GM20431 (cell line): ENCODE measurements around the gene AKR7A2.

Source experiments
- in situ Hi-C: fragments of 300-500 bp; cut with MseI, MboI; formaldehyde crosslinking; loops from one replicate; pipeline ENCODE4 v1.15.0; 2020; ENCODE audit warnings: low sequenced_read_pairs; ENCODE audit not compliant: unreplicated experiment

AKR7A2 gene

DNA sequence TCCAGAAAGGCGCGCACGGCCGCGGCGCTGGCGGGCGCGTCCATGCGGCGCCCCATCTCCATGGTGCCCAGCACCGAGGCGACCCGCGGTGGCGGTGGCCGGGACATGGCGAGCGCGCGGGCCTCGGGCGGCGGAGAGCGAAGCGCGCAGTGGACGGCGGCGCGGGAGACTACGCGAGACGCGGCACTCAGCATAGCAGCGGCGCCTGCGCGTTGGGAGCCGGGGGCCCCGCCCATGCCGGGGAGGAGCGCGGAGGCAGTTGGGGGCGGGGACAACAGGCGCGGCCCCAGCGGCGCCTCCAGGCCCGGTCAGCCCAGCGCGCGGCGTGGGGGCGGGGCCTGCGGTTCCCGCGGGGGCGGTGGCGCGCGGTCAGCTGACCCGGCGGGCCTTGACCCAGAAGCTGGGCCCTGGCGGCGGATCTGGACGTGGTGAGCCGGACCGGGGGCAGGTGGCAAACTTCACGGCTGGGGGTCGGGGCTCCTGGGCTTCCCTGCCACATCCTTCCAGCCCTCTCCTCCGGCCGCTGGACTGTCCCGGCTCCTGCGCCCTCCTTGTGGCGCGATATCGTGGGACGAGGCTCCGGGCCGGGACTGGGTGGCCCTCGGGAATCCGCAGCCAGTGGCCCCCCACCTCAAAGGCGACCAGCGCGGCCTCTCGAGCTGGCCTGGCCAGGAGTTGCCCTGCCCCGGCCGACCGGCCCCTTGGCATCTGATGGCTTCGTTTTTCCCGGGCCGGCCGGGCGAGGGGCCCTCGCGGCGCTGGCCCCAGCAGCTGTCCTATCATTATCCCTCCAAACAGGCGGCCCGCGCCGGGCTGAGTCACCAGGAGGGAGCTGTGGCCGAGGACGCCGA lies at the start of gene AKR7A2, which contains the start of gene SLC66A1:
TSS of gene AKR7A2 (minus strand) at position 214 of the 851 bp plus-strand sequence. CDS start at position 194, 20 bp downstream.
TSS of gene SLC66A1 (plus strand) at position 396 of the 851 bp plus-strand sequence. CDS start 5,352 bp downstream, outside the sequence.
- in situ Hi-C loops, result no loop called here

DNA sequence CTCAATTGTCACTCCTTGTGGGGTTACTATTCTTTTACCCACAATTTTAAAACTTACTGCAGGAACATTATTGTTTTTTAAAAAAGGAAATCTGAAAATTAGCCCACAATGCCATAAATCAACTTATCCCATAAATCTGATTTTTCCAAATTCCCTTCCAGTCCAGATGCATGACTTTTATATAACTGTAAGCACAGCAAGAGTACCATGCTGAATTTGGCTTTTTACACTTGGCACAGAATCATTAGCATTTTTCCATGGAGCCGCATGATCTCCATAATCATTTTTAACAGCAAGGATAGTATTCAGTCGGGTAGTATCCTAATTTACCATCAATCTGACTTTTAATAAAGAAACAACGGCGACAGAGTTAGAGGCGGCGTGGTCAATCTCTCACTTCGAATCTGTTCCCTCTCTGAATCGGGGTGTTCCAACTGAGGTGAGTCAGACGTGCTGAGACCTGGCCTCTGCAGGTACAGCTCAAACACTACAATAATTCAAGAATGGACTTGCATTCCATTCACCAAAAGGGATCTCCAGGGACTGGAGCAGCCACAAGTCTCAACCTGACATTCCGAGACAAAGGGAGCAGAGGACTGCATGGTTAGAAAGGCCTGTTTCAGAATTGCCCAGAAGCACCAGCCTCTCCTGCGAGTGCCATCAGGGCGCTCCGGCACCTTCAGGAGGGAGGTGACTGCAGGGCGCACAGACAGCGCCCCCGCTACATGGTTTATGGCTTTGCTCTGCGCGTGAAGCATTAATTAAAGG lies 49.1 kb upstream of the AKR7A2 start:
- in situ Hi-C loops, result no loop called here

DNA sequence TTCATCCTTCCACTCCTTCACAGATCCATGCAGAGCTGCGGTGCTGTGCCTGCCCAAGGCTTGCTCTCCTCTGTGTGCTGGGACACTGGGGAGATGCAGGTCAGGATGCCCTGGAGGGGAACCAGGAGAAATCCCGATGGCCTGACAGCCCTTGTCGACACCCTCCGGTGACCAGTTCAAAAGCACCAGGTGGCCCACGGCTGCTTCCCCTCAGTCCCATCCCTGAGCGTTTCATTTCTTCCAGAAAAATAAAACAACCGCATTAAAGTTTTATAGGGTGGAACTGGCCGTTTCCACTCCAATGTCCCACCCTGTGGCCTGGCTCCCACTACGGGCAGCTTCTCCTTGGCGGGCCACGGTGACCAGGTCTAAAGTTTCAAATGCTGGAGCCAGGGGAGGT lies 48.5 kb upstream of the AKR7A2 start:
- in situ Hi-C loops, result no loop called here

DNA sequence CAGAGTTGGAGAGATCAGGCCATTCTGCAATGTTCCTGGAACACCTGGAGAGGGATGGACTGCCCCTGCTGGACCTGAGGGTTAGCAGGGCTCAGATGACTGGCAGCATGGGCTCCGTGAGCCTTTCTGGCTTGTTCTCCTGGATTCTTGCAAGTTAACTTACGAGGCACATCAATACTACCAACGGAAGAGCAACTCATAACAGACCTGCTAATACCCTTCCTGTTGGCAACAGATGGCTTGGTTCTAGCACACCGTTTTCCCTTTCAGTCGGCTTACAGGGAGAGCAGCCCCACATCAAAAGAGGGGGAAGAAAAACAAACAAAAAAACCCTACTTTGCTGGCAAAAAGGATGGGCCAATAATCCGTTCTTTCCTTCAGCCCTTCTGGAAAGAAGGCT lies 48.1 kb upstream of the AKR7A2 start:
- in situ Hi-C loops, result no loop called here

DNA sequence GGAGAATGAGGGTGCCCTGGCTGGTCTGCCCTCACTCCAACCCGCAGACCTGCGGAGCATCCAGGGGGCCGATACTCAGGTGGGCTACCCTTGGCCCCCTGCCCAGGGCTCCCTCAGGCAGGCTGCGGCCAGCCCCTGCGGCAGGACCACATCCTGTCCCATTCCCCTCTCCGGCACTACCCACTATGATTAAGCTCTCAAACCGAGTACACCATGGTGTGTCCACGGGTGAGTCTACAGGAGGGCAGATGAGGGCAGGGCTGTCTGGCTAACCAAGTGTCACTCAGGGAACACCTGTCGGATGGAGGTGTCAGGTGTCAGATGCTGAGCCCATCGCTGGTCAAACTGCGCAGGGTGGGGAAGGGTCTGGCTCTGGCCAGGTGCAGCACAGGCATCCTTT lies 47.4 kb upstream of the AKR7A2 start:
- in situ Hi-C loops, result no loop called here

DNA sequence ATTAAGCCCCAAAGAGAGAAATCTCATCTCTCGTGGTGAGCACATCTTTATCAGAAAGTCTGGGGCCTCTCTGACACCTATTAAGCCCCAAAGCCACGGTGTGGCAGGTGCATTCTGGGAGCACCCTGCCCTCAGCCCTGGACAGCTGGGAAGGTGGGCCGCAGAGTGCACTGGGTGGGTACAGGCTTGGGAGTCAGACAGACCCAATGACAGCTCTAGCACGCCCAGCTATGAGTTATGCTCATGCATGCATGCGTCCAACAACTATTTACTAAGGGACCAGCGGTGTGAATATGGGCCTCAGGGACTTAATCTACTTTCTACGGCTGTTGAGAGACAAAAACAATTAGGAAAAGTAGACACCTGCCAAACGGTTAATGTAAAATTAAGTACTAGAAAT lies 46.8 kb upstream of the AKR7A2 start:
- in situ Hi-C loops, result no loop called here

DNA sequence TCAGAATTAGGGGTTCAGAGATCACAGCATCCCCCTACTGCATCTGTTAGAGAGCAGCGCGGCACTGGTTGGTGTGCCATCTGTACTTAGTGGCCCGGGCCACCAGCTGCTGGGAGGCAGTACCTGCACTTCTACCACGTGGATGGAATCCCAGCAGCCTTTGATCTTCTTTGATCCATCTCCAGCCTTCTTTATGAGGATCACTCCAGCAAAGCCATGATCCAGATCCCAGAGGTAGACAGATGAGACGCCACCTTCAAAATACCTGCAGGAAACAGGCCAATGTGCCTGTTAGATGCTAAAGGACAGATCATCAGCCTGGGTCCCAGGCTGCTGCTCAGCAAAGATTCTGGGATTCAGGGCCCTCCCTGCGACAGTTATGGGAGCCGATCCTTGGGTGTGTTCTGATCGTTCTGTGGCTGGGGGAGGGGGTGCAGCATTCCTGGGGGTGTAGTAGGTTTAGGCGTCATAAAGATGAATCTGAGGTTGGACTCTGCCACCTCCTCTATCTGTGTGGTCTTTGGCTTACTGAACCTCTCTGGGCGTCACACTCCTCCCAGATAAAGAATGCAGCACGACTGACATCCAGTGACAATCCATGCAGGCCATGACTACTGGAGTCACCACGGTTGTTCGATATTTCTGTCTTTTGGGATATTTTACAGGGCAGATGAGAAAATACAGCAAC lies 45.5 kb upstream of the AKR7A2 start:
- in situ Hi-C loops, result no loop called here

DNA sequence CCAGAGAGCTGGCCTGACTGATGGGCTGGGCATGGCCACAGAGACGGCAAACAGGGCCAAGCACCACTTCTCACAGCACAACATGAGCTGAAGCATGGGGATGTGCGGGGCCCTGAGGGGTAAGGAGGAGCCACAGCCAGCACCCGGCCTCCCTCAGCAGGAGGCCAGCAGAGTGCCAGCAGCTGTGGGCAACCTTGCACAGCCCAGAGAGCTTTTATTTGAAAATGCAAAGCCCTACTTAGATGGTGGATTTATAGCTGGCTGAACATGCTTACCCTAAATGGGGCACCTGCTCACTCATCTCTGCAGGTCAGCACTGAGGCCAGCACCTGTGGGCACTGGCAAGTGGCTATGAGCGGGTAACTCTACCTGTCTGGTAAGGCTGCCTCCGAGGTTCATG lies 44.3 kb upstream of the AKR7A2 start:
- in situ Hi-C loops, result no loop called here

DNA sequence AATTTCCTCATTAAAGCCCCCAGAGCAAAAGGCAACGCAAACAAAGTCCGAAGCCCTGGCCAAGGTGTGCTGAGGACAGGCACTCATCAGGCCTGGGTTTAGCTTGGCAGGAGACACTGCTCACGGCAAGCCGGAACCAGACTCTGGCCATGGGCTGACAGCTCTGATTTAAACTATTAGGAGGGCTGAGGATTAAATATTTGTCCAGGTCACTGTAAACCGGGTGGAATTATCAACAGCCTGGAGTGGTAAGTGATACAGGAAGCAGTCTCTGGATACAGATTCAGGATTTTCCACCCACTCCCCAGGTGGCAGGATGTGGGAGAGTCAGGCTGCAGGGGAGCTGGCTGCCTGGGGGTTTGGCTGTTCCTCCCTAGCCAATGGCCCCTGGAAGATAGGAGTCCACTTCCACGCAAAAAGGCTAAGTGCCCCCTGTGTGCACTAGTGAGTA lies 42.6 kb upstream of the AKR7A2 start:
- in situ Hi-C loops, result no loop called here

DNA sequence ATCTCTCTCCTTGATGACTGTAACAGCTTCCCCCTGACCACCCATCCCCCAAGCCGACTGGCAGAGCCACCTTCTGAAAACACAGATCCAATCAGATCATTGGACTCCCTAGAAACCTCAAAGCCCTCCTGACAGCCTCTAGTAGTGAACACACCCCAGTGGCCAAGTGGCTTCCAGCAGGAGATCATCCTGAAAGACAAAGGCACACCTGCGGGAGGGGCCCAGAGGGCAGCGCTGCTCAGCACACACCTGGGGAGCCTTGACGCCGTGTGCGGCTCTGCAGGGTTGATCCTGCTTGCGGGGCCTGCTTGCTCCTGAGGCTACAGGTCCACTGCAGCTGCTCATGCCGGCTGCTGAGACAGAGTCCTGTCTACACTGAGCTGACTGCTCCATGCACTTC lies 41.7 kb upstream of the AKR7A2 start:
- in situ Hi-C loops, result no loop called here

DNA sequence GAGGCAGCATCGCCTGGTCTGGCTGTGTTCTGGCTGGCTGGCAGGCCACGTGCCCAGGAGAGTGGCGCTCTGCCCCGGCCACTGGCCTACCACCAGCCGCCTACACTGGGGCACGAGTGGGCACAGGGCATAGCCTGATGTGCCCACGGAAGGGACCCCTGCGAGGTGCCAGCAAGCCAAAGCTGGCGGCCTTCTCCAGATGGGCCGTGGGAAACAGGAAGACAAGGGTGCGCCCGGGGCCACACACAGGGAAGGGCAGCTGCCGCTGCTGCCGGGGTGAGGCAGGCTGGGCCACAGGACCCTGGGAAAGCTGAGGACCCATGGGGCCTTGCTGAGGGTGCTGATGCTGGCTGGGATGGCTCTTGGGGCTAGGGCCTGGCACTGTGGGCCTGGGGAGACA lies 40.9 kb upstream of the AKR7A2 start:
- in situ Hi-C loops, result no loop called here

DNA sequence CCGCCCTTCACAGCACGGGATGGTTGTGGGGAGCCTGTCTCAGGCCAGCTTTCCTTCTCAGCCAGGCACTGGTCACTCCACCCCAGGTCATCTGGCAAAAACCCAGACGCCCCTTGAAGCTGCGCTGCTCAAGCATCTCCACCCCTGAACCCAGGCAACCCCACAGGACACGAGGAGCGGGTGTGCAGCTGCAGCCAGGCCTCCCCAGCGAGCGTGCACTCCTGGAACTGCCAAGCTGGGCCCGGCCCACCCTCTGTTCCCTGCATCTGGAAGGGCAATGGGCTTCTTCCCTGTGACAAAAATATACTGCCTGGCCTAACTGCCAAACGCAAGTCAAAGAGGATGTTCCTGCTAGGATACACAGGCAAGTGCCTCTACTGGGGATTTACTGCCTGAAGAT lies 39.9 kb upstream of the AKR7A2 start:
- in situ Hi-C loops, result no loop called here

DNA sequence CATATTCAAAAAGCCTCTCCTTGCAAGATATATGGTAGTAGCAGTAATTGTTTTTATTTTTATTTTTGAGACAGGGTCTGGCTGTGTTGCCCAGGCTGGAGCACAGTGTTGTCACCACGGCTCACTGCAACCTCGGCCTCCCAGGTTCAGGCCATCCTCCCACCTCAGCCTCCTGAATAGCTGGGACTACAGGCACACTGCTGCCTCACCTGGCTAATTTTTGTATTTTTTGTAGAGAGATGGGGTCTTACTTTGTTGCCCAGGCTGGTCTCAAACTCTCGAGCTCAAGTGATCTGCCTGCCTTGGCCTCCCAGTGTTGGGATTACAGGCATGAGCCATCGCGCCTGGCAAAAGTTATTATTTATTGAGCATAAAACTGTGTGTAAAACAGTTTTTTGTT lies 38.6 kb upstream of the AKR7A2 start:
- in situ Hi-C loops, result no loop called here

DNA sequence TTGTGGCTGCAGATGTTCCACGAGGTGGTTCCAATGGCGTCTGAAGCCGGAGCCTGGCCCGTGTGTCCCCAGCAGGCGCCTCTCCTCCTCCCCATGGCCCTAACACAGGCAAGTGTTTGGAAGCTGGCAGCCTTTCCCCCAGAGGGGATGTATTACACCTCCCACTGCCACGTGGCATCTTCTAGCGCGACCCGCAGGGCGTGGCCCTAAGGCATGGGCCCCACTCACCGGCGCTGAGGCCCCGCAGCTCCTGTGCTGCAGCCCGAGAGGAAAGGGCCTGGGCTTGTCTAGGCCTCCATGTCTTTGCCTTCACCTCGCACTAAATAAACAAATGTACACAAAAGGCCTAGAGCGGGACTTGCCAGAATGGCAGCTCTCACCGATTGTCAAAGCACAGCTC lies 38.1 kb upstream of the AKR7A2 start:
- in situ Hi-C loops, result loop anchor here (10.0 kb wide), 1 partner anchor 305 kb away; no protein-coding TSS in a partner anchor

DNA sequence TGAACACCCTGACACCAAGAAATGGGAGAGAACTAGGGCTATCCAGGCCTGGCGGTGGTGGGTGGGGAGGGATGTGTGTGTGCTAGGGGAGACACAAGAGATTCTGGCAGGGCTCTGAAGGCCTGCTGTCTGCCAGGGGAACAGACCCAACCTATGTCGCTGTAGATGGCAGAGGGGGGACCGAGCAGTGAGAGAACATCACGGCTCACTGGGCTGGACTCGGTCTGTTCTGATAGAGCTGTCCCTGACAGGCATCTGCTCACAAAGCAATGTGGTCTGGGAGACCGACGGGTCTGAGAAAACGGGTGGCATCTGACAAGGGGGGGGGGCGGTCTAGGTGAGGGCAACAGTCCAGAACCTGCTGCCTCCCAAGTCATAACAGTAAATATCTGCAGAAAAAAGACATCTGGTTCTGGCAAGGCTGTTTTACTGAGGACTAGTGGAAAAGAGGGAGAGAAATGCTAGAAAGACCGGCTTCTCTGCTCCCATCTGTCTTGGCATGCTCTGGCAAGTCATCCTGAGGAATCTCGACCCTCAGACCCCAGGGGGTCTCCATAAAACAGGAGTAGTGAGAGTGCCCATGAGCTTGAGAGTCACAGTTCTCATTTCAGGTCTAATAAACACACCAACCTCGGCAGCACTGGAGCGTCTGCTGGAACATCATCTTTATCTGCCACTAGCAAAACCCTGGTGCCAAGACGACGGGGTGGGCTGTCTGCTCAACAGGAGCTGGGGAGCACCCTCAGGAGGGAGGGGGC lies 36.7 kb upstream of the AKR7A2 start:
- in situ Hi-C loops, result loop anchor here (10.0 kb wide), 1 partner anchor 306 kb away; no protein-coding TSS in a partner anchor

DNA sequence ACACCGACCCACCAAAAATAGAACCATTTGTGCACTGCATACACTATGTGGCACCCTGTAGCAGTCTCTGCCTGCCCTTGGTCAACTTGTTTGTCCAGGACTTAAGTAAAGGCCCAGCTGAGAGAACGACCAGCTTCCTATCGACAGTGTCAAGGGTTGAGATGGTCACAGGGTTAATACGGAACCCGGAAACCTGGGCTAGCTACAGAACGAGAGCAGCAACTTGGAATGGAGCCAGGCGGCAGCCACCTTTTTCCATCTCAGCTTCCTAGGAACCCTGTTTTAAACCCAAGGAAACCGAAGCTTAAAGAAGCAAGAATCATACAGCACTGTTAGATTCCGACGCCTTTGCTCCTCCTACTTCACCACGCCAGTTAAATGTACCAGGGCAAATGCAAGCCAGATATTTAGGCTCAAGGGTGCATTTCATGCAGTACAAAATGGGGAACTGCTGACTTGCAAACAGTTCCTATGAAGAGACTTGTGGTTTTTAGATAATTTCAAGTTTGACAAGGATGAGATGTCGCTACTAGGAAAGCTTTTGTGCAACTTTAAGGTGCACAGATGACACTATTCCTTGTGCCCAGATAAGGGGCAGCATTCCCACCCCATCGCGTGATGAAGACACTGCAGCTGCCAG lies 35.7 kb upstream of the AKR7A2 start:
- in situ Hi-C loops, result loop anchor here (10.0 kb wide), 1 partner anchor 307 kb away; no protein-coding TSS in a partner anchor

DNA sequence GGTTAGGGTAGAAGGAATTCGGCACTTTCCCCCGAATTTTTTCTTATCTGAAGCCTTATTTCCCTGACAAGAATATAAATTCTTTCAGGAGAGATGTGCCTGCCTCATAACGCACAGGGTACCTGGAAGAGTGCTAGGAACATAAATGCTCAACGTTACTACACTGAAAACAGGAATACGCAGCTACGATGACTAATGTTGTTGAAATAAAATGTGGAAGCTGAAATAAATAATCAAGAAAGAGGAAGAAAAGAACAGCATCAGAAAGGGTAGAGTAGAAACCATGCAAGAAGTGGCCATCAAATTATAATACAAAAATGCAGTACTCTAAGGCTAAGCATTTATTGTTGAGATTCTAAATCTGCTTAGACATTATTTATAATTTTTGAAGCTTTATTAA lies 34.1 kb upstream of the AKR7A2 start:
- in situ Hi-C loops, result loop anchor here (10.0 kb wide), 1 partner anchor 309 kb away; no protein-coding TSS in a partner anchor

DNA sequence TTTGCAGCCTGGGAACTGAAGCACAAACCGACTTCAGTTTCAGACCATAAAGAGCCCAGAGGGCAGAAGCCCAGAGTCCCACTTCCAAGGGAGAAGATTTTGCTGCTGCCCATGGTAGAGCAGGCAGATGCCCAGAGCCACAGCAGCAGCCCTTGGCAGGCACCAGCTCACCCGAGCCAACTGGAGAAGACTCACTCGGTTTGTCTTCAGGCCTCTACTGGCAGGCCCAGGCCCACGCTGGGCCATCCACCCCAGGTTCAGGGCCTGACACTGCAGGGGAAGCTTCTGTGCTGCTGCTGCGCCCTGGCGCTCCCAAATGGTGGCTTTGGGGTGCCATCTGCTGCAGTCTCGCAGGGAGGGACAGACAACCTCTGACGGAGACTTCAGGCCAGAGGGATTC lies 33.4 kb upstream of the AKR7A2 start:
- in situ Hi-C loops, result loop anchor here (10.0 kb wide), 1 partner anchor 309 kb away; no protein-coding TSS in a partner anchor

DNA sequence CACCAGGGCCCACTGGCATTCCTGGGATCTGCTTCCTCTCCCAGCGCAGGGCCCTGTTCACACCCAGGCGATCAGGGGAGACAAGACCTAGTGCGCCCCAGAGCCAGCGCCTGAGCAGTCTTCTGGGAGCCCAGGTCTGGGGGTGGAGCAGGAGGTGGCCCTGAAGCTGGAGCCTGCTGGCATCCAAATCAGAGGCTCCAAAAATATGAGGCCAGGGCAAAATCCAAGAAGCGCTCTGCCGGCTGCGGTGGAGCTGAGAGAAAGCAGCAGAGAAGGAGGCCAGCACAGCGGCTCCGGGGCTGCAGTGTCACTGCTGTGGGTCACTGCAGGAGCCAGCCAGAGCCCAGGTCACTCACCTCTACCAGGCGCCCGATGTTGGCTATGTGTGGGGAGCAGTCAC lies 32.9 kb upstream of the AKR7A2 start:
- in situ Hi-C loops, result loop anchor here (10.0 kb wide), 1 partner anchor 310 kb away; no protein-coding TSS in a partner anchor
